Epithelial cell of prostate (primary cell): ENCODE data around the gene PYCR2.

Experiments used
- DNase-seq: peaks from one replicate; pipeline ENCODE4 v3.0.0-alpha.2; 2011; ENCODE audit warnings: low read depth, low spot score
- H3K27ac ChIP-seq: fragments of 450-650 bp; 2 replicates; pipeline ENCODE4 v1.5.1; 2017; ENCODE audit warnings: mild to moderate bottlenecking

The PYCR2 gene

DNA sequence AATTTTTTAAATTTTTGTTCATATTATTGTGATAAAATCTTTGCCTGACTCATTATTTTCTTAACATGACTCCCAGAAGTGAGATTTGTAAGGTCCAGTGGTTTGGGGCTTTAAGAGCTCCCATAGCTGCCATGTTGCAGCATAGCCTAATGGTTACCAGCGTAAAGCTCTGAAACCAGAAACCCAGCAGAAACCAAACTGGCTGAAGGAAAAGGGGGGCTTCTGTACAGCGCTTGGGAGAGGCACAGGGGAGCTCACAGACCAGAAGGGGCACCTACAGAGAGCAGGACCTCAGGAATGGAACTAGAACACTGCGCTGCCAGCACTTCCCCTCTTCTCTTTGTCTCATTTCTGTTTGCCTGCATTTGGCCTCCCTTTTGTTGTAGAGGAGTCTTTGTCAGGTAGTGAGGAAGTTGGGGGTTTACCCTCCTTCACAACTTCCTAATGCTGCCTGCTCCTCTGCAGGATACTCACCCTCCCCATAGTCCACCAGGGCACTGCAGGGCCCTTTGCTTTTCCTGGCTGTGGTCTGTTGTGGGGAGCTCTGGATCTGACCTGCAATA lies 2.6 kb upstream of the PYCR2 start:
- no peak for DNase-seq
- no peak overlapping the region for H3K27ac ChIP-seq

DNA sequence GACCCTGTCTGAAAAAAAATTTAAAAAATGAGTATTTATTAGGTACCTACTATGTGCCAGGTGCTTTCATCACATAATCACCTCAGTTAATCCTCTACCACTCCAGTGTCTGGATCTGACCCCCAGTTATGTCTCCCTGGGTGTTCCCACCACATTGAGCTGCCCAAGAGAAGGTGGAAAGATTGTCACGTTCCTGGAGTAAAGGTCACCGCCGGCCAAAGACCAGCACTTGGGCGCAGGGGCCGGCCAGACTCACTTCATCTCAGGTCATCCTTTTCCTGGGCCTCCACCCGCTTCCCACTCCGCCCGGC lies 714 bp downstream of the PYCR2 start:
- no peak for DNase-seq

DNA sequence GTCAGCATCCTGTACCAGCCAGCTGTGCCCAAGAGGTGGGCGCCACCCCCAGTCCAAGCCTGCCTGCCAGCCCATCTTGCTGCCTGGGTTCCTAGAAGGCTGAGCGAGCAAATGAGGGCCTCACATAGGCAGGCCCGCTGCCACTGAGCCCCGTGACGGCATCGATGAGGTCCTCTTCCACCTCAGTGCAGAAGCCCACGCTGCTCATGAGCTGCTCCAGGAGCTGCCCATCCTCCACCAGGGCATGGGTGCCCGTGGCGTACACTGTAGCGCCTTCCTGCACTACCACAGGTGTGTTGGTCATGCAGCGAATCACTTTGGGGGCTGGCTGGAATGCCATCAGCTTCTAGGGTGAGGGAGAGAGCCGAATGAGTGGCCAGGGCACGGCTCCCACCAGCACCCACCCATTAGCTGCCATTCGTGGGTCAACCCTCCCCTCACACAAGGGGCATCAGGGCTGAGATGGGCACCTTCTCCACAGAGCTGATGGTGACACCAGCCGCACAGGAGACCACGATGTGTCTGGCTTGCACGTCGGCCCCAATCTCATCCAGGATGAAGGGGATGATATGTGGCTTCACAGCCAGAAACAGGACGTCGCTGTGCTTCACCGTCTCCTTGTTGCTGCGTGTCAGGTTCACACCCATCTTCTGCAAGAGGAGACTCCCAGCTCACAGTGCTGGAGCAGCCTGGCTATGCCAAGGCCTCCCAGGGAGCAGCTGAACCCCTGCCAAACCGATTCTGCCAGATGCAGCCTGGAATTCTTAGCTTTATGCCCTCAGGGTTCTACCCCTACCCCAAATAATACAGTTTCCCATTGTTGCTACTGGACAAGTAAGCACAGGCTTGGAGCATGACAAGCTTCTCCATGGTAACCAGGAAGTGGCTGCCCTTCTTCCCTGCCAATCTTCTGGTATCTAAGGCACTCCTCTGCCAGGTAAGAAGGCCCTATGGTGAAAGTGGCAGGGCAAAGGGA lies 2.0 kb downstream of the PYCR2 start:
- peak; percentile 96 for DNase-seq
- peak overlapping the region; percentile 91 for H3K27ac ChIP-seq

More for the DNA sequence above, 714 bp downstream of the PYCR2 start:
- H3K27ac ChIP-seq = peak overlapping the region; percentile 91

DNA sequence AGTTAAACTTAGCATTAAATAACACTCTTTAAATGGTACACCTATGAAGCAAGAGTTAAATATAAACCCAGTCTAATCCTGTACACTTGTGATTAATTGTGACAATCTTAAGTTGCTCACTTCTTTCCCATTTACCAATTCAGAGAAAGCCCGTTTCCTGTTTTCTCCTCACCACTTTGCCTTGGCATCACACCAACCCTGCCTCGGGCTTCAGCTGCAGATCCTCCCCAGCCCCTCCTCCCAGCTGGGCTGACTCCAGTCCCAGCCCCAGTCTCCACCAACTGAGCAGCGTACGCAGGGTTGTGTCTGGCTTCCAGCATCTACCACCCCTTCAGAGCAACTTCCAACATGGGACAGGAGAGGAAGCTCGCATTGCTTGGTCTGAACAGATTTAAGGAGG lies 4.1 kb downstream of the PYCR2 start:
- H3K27ac ChIP-seq = peak overlapping the region; percentile 68
- peak; percentile 81 for DNase-seq

- H3K27ac ChIP-seq = no peak overlapping the region
- DNase-seq = no peak
Measured at GRCh38 chr1:225918280-225918679, 5.8 kb downstream of the PYCR2 start.

DNA sequence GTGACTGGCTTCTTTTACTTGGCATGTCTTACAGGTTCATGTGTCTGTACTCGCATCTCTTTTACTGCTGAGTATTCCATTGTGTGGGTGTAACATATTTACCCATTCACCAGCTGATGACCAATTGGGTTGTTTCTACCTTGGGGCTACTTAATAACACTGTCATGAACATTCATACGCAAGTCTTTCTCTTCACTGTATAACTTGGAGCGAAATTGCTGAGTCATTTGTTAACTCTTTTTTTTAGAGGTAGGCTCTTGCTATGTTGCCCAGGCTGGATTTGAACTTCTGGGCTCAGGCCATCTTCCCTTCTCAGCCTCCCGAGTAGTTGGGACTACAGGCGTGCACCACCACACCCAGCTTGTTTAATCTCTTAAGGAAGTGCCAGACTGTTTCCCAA lies 6.5 kb downstream of the PYCR2 start:
- H3K27ac ChIP-seq = peak overlapping the region; percentile 16
- peak; percentile 98 for DNase-seq

- H3K27ac ChIP-seq = peak overlapping the region; percentile 16
- DNase-seq = no peak
Measured at GRCh38 chr1:225917101-225917500, 6.9 kb downstream of the PYCR2 start.

- peak overlapping the region; percentile 3 for H3K27ac ChIP-seq
- DNase-seq = no peak
Measured at GRCh38 chr1:225915538-225915991, 8.5 kb downstream of the PYCR2 start.

- DNase-seq = no peak
- H3K27ac ChIP-seq = no peak overlapping the region
Measured at GRCh38 chr1:225914947-225915346, 9.1 kb downstream of the PYCR2 start.

GRCh38 chr1:225914391-225914790 lies 9.7 kb downstream of the PYCR2 start:
- DNase-seq = no peak
- H3K27ac ChIP-seq = no peak overlapping the region

GRCh38 chr1:225911191-225912130 lies 12.6 kb downstream of the PYCR2 start:
- DNase-seq = no peak
- no peak overlapping the region for H3K27ac ChIP-seq

DNA sequence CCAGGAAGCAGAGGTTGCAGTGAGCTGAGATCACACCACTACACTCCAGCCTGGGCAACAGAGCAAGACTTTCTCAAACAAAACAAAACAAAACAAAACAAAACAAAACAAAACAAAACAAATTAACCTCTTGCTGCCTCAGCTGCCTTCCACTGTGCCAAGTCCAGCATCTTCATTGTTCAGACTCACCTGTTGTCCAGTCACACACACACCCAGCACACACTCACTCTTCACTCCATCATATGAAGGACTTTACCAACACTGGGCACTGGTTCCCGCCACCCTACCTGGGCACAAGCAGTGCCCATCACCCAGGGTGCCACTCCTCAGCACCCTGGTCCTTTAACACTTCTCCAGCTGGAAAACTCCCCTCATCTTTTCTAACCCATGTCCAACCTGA lies 14.6 kb downstream of the PYCR2 start:
- no peak overlapping the region for H3K27ac ChIP-seq
- no peak for DNase-seq

- no peak for DNase-seq
- no peak overlapping the region for H3K27ac ChIP-seq
Measured at GRCh38 chr1:225908773-225909172, 15.3 kb downstream of the PYCR2 start.

- no peak for DNase-seq
- no peak overlapping the region for H3K27ac ChIP-seq
Measured at GRCh38 chr1:225908013-225908640, 15.9 kb downstream of the PYCR2 start.

DNA sequence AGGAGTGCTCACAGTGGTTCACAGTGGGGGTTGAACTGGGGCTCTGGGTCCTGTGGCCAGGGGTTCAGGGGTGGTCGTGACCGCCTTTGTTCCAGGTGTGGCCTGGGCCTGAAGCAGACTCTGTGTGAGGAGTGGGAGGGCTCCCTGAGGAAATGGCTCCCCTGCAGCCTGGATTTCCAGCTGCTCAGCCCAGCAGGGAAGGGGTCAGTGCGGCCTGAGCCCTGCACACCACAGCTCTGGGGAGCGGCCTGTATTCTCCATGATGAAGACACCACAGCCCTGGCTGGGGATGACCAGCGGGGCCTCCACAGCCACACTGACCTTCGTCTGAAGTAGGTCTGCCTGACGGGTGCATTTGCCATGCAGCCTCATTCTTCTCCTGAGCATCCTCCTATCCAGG lies 16.7 kb downstream of the PYCR2 start:
- H3K27ac ChIP-seq = no peak overlapping the region

GRCh38 chr1:225906467-225906866 lies 17.6 kb downstream of the PYCR2 start:
- H3K27ac ChIP-seq = no peak overlapping the region
- no peak for DNase-seq

More for the DNA sequence above, 16.7 kb downstream of the PYCR2 start:
- no peak for DNase-seq

DNA sequence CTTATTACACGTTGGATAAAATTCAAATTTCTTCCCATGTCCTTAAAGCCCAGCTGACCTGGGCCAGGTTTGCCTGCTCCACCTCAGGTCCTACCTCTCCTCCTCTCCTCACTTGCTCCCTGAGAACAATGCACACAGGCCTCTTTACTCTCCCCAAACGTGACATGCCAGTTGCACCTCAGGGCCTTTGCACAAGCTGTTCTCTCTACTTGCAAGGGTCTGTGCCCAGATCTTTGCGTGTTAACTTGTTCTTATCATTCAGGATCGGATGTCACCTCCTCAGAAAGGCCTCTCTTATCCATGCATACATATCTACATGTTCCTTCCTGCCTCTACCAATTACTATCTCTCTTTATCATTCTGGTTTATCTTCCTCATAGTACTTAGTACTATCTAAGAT lies 20.4 kb downstream of the PYCR2 start:
- DNase-seq = no peak
- no peak overlapping the region for H3K27ac ChIP-seq

DNA sequence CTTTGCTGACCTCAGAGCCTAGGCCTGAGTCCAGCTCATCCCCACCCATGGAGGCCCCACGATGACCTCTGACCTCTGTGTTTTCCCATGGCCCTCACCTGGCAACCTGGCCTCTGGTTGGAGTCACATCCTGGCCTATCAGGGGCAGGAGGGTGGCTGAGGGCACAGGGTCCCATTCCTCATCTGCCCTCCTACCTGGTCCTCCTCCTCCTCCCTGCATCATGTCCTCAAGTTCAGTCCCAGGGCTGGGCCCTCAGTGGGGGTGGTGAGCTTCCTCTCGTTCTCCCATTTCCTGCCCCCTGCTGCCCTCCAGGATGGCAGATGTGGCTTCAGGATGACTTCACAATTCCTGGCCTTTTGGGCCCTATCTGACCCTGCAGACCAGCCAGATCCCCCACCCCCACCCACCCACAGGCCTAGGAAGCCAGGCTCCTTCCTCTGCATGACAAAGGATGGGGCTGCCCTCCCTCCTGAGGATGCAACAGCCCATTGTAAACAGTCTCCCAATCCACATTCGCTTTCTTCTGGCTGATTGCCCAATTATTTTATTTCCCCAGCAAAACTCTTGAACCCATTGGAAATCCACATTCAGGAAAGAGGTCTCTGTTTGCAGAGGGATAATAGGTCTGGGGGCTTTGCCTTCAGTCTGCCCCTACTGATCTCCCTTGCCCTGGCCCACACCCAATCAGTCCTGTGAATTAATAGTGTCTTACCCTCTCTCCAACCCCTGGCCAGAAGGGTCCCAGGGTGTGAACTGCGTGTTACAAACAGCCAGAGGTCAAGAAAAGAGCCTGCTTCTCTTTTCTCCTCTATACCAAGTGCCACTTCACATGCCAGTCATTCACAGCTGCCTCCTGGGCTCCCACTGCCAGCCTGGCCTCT lies 24.8 kb downstream of the PYCR2 start:
- H3K27ac ChIP-seq = no peak overlapping the region

More for the DNA sequence above, 24.8 kb downstream of the PYCR2 start:
- no peak for DNase-seq
